KOPT-K1 (cell line): Measurements from ENCODE around the gene UPK2.
"Not testable (repeated sequence)": the region's sequence is repeated elsewhere in the genome, so short reads cannot be mapped to it uniquely, and the experiment has no call there.

Source experiments
- H3K27ac ChIP-seq: fragments of 200-600 bp; sonication (generic); 2 replicates; pipeline ENCODE4 v1.5.1; 2016; ENCODE audit warnings: antibody characterized with exemption, mild to moderate bottlenecking, low read depth, low read length; ENCODE audit not compliant: poor library complexity, severe bottlenecking
- H3K36me3 ChIP-seq: fragments of 200-600 bp; sonication (generic); 2 replicates; pipeline ENCODE4 v1.5.1; 2017; ENCODE audit warnings: antibody characterized with exemption, mild to moderate bottlenecking, low read length, moderate library complexity; ENCODE audit not compliant: insufficient read depth
- H3K9me3 ChIP-seq: fragments of 200-600 bp; sonication (generic); 2 replicates; pipeline ENCODE4 v1.5.1; 2017; ENCODE audit warnings: antibody characterized with exemption, low read length, mild to moderate bottlenecking; ENCODE audit not compliant: insufficient read depth, poor library complexity, severe bottlenecking

Gene UPK2

GRCh38 chr11:118984337-118984736 lies 28.2 kb downstream of the UPK2 start:
- H3K9me3 ChIP-seq, H3K36me3 ChIP-seq: not testable (repeated sequence)

DNA sequence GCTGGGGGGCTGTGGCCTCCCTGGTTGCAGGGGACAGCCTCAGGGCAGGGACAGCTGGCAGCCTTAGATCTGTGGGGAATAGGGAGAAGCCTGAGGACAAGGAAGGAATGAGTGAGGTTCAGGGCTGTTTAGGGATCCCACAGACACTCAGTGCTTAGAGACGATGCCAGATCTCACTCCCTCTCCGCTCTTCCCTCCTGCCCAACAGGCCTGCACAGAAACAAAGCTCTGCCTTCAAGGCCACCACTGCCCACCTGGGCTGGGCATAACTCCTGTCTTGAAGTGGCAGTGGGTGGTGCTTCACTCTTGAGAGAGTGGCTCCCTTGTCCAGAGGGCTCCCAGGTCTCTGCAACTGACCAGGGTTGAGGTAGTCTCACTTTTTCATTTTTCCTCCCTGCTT lies 28.7 kb downstream of the UPK2 start:
- Histone ChIP-seq H3K36me3 (no peaks in the 10 kb centered on the region), H3K9me3 (no peaks in the 10 kb centered on the region)

More at GRCh38 chr11:118984337-118984736, 28.2 kb downstream of the UPK2 start:
- H3K27ac ChIP-seq = not testable (repeated sequence)

GRCh38 chr11:118988280-118988679 lies 32.2 kb downstream of the UPK2 start:
- Histone ChIP-seq H3K27ac (no peak overlapping the region), H3K36me3 (no peaks in the 10 kb centered on the region)

More for the DNA sequence above, 28.7 kb downstream of the UPK2 start:
- H3K27ac ChIP-seq = no peak overlapping the region

GRCh38 chr11:118991486-118992038 lies 35.5 kb downstream of the UPK2 start:
- H3K9me3 ChIP-seq, H3K27ac ChIP-seq, H3K36me3 ChIP-seq: not testable (repeated sequence)

More at GRCh38 chr11:118988280-118988679, 32.2 kb downstream of the UPK2 start:
- no peaks in the 10 kb centered on the region for H3K9me3 ChIP-seq

DNA sequence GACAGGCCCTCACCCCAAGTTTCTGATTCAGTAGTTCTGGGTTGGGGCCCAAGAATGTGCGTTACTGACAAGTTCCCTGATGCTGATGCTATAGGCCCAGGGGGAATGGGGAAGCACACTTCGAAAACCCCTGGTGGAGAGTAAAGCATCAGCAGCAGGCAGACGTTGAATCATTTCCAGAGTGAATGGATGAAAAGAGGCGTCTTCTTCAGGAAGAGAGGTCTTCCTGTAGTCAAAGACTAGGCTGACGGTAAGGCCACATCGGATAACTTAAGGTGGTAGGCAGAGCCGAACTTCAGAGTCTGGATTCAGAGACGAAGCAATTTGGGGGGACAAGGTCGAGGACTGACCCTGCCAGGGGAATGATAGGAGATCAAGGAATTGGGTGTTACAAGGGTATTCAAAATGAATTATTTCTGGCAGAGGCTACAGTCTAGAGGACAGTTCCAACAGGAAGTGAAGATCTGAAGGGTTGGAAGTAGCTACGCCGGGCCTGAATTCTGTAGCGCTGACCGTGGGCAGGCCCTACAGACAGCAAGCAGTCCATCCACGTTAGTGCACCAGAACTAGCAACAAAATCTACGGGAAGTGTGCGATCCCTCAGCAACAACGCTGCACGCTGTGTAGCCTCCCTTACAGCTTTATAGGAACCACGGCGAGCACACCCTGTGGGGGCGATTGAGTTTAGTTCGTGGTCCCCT lies 41.0 kb downstream of the UPK2 start:
- H3K27ac ChIP-seq = peak overlapping the region; percentile 97

DNA sequence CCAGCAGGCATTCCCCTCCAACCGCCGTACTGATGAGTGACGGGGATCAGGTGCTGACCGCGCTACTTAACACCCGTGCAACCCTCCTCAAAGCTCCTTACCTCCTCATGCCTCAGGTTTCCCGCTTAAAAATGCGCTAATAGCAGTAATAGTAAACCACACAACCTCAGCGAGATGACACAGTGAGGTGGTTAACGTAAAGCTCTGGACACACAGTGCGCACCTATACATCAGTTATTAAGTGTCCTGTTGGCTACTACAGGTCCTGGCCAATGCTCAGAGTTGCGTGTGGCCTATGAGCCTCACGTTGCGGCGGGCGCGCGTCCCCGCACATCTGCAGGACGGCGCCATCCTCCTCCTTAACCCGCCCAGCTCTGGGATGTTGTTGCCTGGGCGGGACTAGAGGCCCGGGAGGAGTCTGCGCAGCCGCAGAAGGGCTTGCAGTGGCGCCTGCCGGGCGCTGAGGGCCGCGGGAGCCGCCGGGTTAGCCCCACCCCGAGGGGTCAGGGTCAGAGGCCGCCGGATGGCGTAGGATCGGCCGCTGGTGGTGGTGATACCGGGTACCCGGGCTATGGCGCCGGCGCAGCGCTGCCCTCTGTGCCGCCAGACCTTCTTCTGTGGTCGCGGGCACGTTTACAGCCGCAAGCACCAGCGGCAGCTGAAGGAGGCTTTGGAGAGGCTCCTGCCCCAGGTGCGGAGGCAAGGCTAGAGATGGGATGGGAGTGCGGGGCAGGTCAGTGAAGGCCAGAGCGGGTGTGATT lies 41.7 kb downstream of the UPK2 start, which contains the start of gene CENATAC:
Gene CENATAC, plus strand, starts transcription at position 512 of the 761 bp plus-strand sequence. Its CDS starts 60 bp downstream, at position 572.
- Histone ChIP-seq H3K36me3 (peaks cover 44% of the 10 kb centered on the region), H3K27ac (peak within 1 kb of the TSS; percentile 97), H3K9me3 (no peaks in the 10 kb centered on the region)

More for the DNA sequence above, 41.0 kb downstream of the UPK2 start:
- Histone ChIP-seq H3K9me3 (no peaks in the 10 kb centered on the region), H3K36me3 (peaks cover 36% of the 10 kb centered on the region)

DNA sequence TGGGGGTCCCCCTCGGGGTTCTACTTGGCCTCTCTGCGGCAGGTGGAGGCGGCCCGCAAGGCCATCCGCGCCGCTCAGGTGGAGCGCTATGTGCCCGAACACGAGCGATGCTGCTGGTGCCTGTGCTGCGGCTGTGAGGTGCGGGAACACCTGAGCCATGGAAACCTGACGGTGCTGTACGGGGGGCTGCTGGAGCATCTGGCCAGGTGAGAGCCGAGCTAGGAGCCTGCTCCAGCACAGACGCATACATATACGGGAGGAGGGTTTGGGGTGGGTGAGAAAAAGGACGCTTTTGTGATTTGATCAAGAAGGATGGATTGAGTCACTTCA lies 42.3 kb downstream of the UPK2 start:
- H3K9me3 ChIP-seq = no peaks in the 10 kb centered on the region
- peak overlapping the region; percentile 97 for H3K27ac ChIP-seq
- H3K36me3 ChIP-seq = peaks cover 49% of the 10 kb centered on the region

DNA sequence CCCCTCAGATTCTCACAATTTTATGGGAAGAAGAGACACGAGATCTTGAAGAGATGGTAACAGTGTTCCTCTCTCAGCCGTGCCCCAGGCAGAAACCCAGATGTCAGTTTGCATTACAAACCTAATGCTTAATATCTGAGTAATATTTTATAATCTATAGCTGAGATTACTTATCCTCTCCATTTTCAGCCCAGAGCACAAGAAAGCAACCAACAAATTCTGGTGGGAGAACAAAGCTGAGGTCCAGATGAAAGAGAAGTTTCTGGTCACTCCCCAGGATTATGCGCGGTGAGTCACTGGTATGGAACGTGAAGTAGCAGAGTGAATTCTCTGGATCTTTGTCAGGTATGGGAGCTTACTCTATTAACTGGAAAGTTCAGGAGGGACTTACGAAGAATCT lies 42.7 kb downstream of the UPK2 start:
- H3K27ac ChIP-seq = peak overlapping the region; percentile 97
- peaks cover 54% of the 10 kb centered on the region for H3K36me3 ChIP-seq
- no peaks in the 10 kb centered on the region for H3K9me3 ChIP-seq

GRCh38 chr11:119000906-119001305 lies 44.8 kb downstream of the UPK2 start:
- H3K27ac ChIP-seq = no peak overlapping the region
- no peaks in the 10 kb centered on the region for H3K9me3 ChIP-seq
- peaks cover 67% of the 10 kb centered on the region for H3K36me3 ChIP-seq

DNA sequence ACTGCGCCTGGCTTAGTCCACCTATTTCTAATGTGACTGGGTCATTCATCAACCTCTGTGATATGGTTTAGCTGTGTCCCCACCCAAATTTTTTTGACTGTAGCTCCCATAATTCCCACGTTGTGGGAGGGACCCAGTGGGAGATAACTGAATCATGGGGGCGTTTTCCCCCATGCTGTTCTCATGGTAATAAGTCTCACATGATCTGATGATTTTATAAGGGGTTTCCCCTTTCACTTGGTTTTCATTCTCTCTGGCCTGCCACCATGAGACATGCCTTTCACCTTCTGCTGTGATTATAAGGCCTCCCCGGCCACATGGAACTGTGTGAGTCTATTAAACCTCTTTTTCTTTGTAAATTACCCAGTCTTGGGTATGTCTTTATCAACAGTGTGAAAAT lies 50.6 kb downstream of the UPK2 start:
- Histone ChIP-seq H3K9me3 (no peaks in the 10 kb centered on the region), H3K36me3 (peaks cover 98% of the 10 kb centered on the region), H3K27ac (no peak overlapping the region)
